ENCODE data around the gene AMHR2. TPM values are rescaled to one million over a fixed set of nuclear protein-coding genes. Genes with fewer than 3 reads are reported as not detected.
"Not testable (repeated sequence)": the region's sequence is repeated elsewhere in the genome, so short reads cannot be mapped to it uniquely, and the experiment has no call there.

AMHR2 gene
- 0.33 TPM for total RNA-seq (2013)
- not detected for polyA plus RNA-seq
- polyA minus RNA-seq = not detected in 2 replicates
- 0 to 0.30 (median 0.05) reads per million in 11 experiments for total RNA-seq

DNA sequence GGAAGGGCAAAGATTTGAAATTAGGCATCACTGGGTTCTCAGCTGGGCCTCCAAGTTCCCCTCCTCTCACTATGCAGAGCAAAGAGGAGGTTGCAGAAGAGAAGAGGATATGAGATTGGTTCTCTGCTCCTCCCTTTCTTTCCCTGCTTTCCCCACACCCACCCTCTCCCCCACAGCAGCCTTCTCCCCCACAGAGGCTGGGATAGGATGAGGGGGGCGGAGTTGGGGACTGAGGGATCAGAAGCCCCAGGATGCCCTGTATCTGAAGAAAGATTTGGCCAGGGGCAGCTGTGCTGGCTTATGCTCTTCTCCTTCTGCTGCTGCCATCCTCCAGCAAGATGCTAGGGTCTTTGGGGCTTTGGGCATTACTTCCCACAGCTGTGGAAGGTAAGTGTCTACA is at the start of gene AMHR2:
TSS of gene AMHR2 (plus strand) at position 259 of the 400 bp plus-strand sequence. CDS start at position 339, 80 bp downstream.
- Histone ChIP-seq H2AFZ (ENCODE audit: insufficient read depth, low read depth, low read length, poor library complexity, severe bottlenecking) (no peak within 1 kb of the TSS), H3K4me1 (ENCODE audit: control insufficient read depth in 1 of 2, insufficient read depth in 2 of 2, low read length in 2 of 2) (peaks cover 4 to 5% of the 10 kb centered on the region in 2 donors), H3K27me3 (ENCODE audit: control insufficient read depth in 2 of 2, insufficient read depth in 2 of 2, low read length in 2 of 2) (no peaks in the 10 kb centered on the region), H3K9ac (ENCODE audit: insufficient read depth, low read length, poor library complexity, severe bottlenecking) (no peak within 1 kb of the TSS), H3K79me2 (ENCODE audit: insufficient read depth, low read length) (no peaks in the 10 kb centered on the region), H4K20me1 (ENCODE audit: insufficient read depth, low read length) (no peaks in the 10 kb centered on the region), H3K4me3 (replicated peaks in 1 of 3; ENCODE audit: low read depth in 2 of 3, low read length in 3 of 3) (no peak within 1 kb of the TSS), H3K27ac (ENCODE audit: low read depth in 1 of 2, low read length in 2 of 2) (no peak within 1 kb of the TSS), H3K9me3 (replicated peaks in 1 of 2; ENCODE audit: control insufficient read depth in 1 of 2, insufficient read depth in 1 of 2, low read length in 2 of 2) (no peaks in the 10 kb centered on the region), H3K36me3 (replicated peaks in 1 of 2; ENCODE audit: control insufficient read depth in 1 of 2, insufficient read depth in 2 of 2, low read length in 2 of 2) (no peaks in the 10 kb centered on the region), H3K4me2 (replicated peaks; ENCODE audit: extremely low read depth, low read length, poor library complexity, severe bottlenecking) (no peak within 1 kb of the TSS)
- DNase-seq = no peak
- WGBS (ENCODE audit: insufficient coverage) = no CpG with 5 or more reads among the region's 1 CpG
- Mint-ChIP-seq H3K36me3 (no peaks in the 10 kb centered on the region), H3K9me3 (no peaks in the 10 kb centered on the region), H3K27ac (peak within 1 kb of the TSS in 1 of 7 donors; percentile 36), H3K27me3 (ENCODE audit: low read depth in 3 of 3) (peaks cover 4% of the 10 kb centered on the region in 3 donors), H3K4me3 (no peak within 1 kb of the TSS), H3K4me1 (peaks cover 9% of the 10 kb centered on the region)
- intact Hi-C loops (cut with micrococcal nuclease) = loop anchor here (5.0 kb wide), 1 partner anchor 41 kb away; the partner anchor contains the start of gene SP1 (in 2 of the 2)
- TF ChIP-seq, protein P1, sequence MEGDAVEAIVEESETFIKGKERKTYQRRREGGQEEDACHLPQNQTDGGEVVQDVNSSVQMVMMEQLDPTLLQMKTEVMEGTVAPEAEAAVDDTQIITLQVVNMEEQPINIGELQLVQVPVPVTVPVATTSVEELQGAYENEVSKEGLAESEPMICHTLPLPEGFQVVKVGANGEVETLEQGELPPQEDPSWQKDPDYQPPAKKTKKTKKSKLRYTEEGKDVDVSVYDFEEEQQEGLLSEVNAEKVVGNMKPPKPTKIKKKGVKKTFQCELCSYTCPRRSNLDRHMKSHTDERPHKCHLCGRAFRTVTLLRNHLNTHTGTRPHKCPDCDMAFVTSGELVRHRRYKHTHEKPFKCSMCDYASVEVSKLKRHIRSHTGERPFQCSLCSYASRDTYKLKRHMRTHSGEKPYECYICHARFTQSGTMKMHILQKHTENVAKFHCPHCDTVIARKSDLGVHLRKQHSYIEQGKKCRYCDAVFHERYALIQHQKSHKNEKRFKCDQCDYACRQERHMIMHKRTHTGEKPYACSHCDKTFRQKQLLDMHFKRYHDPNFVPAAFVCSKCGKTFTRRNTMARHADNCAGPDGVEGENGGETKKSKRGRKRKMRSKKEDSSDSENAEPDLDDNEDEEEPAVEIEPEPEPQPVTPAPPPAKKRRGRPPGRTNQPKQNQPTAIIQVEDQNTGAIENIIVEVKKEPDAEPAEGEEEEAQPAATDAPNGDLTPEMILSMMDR (IDR thresholded peaks at IDR 0.05) = no peak

DNA sequence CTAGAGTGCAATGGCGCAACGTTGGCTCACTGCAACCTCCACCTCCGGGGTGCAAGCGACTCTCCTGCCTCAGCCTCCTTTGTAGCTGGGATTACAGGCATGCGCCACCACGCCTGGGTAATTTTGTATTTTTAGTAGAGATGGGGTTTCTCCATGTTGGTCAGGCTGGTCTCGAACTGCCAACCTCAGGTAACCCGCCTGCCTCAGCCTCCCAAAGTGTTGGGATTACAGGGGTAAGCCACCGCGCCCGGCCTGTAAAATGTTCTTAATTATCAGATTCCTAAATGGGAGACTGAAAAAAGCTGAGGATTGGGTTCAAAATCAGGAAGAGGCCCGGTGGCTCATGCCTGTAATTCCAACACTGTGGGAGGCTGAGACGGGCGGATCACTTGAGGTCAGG is 49.4 kb upstream of the AMHR2 start:
- H3K4me1 ChIP-seq (ENCODE audit: control insufficient read depth in 1 of 2, insufficient read depth in 2 of 2, low read length in 2 of 2) = peaks cover 53 to 59% of the 10 kb centered on the region in 2 donors
- 73% methylated on average over 5 of the region's 14 CpGs for WGBS (ENCODE audit: insufficient coverage)
- intact Hi-C loops (cut with micrococcal nuclease); H3K36me3 ChIP-seq (replicated peaks in 1 of 2; ENCODE audit: control insufficient read depth in 1 of 2, insufficient read depth in 2 of 2, low read length in 2 of 2); H4K20me1 ChIP-seq (ENCODE audit: insufficient read depth, low read length); H3K4me2 ChIP-seq (replicated peaks; ENCODE audit: extremely low read depth, low read length, poor library complexity, severe bottlenecking); H3K9me3 ChIP-seq (replicated peaks in 1 of 2; ENCODE audit: control insufficient read depth in 1 of 2, insufficient read depth in 1 of 2, low read length in 2 of 2); H3K9me3 Mint-ChIP-seq; H2AFZ ChIP-seq (ENCODE audit: insufficient read depth, low read depth, low read length, poor library complexity, severe bottlenecking); H3K27me3 Mint-ChIP-seq (ENCODE audit: low read depth in 3 of 3); H3K4me3 ChIP-seq (replicated peaks in 1 of 3; ENCODE audit: low read depth in 2 of 3, low read length in 3 of 3); H3K9ac ChIP-seq (ENCODE audit: insufficient read depth, low read length, poor library complexity, severe bottlenecking); H3K27me3 ChIP-seq (ENCODE audit: control insufficient read depth in 2 of 2, insufficient read depth in 2 of 2, low read length in 2 of 2); H3K79me2 ChIP-seq (ENCODE audit: insufficient read depth, low read length); H3K36me3 Mint-ChIP-seq; DNase-seq; H3K4me3 Mint-ChIP-seq: not testable (repeated sequence)
- H3K4me1 Mint-ChIP-seq = peaks cover 36% of the 10 kb centered on the region
- peak overlapping the region in 3 of 7 donors; percentile 8 to 75 (median 70) for H3K27ac Mint-ChIP-seq
- H3K27ac ChIP-seq (ENCODE audit: low read depth in 1 of 2, low read length in 2 of 2) = peak overlapping the region in 1 of 2 donors; percentile 30

Data from CD14-positive monocyte (primary cell).